A549 (cell line): ENCODE data around the gene RIOK2. TPM values are rescaled to one million over a fixed set of nuclear protein-coding genes. Genes with fewer than 3 reads are reported as not detected.

Source experiments
- ATAC-seq, 2 experiments: fragments of 200-7000 bp in 1 of 2; fragments of >200 bp in 1 of 2; cut with Nextera tagmentation in 1 of 2; cut with Tn5 transposase in 1 of 2; 3 replicates each; pipeline versions ENCODE4 v1.8.0 to v1.9.1; 2018 to 2020; ENCODE audit warnings: mild to moderate bottlenecking in 1 of 2, moderate library complexity in 1 of 2
- CTCF ChIA-PET: fragments of 300-600 bp; sonication (Branson Sonifier 250); formaldehyde crosslinking; extraction: SDS; loops from one replicate; lab custom pipeline; 2021; ENCODE audit warnings: antibody characterized with exemption, inconsistent platforms; lab: Yijun Ruan, JAX
- POLR2A ChIA-PET: fragments of 350-600 bp; formaldehyde crosslinking; extraction: SDS; loops from one replicate; lab custom pipeline; 2021; ENCODE audit warnings: antibody characterized with exemption, inconsistent platforms; lab: Yijun Ruan, JAX
- DNase-seq, 2 experiments: peaks; one replicate each; pipeline versions ENCODE4 v3.0.0 to v3.0.0-alpha.2; 2011 to 2016; ENCODE audit warnings: low read depth in 1 of 2, low spot score in 1 of 2
- FAIRE-seq: peaks from 2 replicates; lab custom pipeline; 2011; peaks lifted over from hg19 to GRCh38; lab: Jason Lieb, UNC
- H3K27ac ChIP-seq, 2 experiments: fragments of >200 bp; sonication (Bioruptor Twin); formaldehyde crosslinking; 3 replicates each; pipeline ENCODE4 v1.5.1; 2016 to 2017
- H3K4me1 ChIP-seq: fragments of >200 bp; sonication (Bioruptor Twin); formaldehyde crosslinking; 3 replicates; pipeline ENCODE4 v1.6.1; 2016
- H3K4me2 ChIP-seq: fragments of >200 bp; sonication (Bioruptor Twin); formaldehyde crosslinking; 3 replicates; pipeline ENCODE4 v1.6.1; 2016
- H3K4me3 ChIP-seq: fragments of >200 bp; sonication (Bioruptor Twin); formaldehyde crosslinking; 3 replicates; pipeline ENCODE4 v1.5.1; 2016
- H3K9me3 ChIP-seq: fragments of >200 bp; sonication (Bioruptor Twin); formaldehyde crosslinking; 3 replicates; pipeline ENCODE4 v1.6.1; 2016
- ATOH8 ChIP-seq: fragments of 250-450 bp; sonication (Bioruptor Pico); IDR thresholded peaks from 2 replicates; pipeline ENCODE4 v1.5.0; 2020; ENCODE audit warnings: low read depth, mild to moderate bottlenecking, moderate library complexity
- BCL3 ChIP-seq: fragments of >200 bp; sonication (Bioruptor Twin); formaldehyde crosslinking; IDR thresholded peaks from 3 replicates; pipeline ENCODE4 v1.6.1; 2016
- CHD2 ChIP-seq: fragments of 150-350 bp; IDR thresholded peaks from 2 replicates; pipeline ENCODE4 v1.6.1; 2014; ENCODE audit warnings: low read length; ENCODE audit not compliant: partially characterized antibody
- CHD4 ChIP-seq: fragments of 200-600 bp; sonication (generic); IDR thresholded peaks from 2 replicates; pipeline ENCODE4 v1.6.1; 2016; ENCODE audit warnings: antibody characterized with exemption, mild to moderate bottlenecking, borderline replicate concordance
- FOSB ChIP-seq: fragments of 250-450 bp; sonication (Bioruptor Pico); IDR thresholded peaks from 2 replicates; pipeline ENCODE4 v1.5.0; 2020; ENCODE audit warnings: mild to moderate bottlenecking, moderate library complexity
- FOSL2 ChIP-seq, 2 experiments: fragments of 450-650 bp in 1 of 2; fragments of >200 bp in 1 of 2; sonication (Bioruptor Twin) in 1 of 2; formaldehyde crosslinking; IDR thresholded peaks; 2 replicates each; pipeline versions ENCODE4 v1.5.0 to v1.6.1; 2016 to 2020; ENCODE audit warnings: mild to moderate bottlenecking in 1 of 2, moderate library complexity in 1 of 2
- HES2 ChIP-seq: fragments of >200 bp; sonication (Bioruptor Twin); formaldehyde crosslinking; IDR thresholded peaks from 2 replicates; pipeline ENCODE4 v1.6.1; 2016
- HOXB13 ChIP-seq: fragments of 250-450 bp; sonication (Bioruptor Pico); IDR thresholded peaks from 2 replicates; pipeline ENCODE4 v1.5.0; 2020; ENCODE audit warnings: low read depth, mild to moderate bottlenecking, moderate library complexity
- JUN ChIP-seq, 2 experiments: fragments of >200 bp; sonication (Bioruptor Twin); formaldehyde crosslinking; IDR thresholded peaks; 2 replicates in 1 of 2; 3 replicates in 1 of 2; pipeline ENCODE4 v1.6.1; 2016 to 2017
- KDM1A ChIP-seq: fragments of 200-600 bp; sonication (generic); IDR thresholded peaks from 2 replicates; pipeline ENCODE4 v1.6.1; 2016; ENCODE audit warnings: low read depth, mild to moderate bottlenecking
- MAFK ChIP-seq: fragments of 450-650 bp; IDR thresholded peaks from 2 replicates; pipeline ENCODE4 v1.6.1; 2014; ENCODE audit not compliant: partially characterized antibody
- NFE2L2 ChIP-seq: fragments of 150-350 bp; conservative IDR thresholded peaks from 2 replicates; pipeline ENCODE4 v1.6.1; 2014; ENCODE audit warnings: low read length
- PHF8 ChIP-seq: fragments of 200-600 bp; sonication (generic); IDR thresholded peaks from 2 replicates; pipeline ENCODE4 v1.6.1; 2016; ENCODE audit warnings: low read depth, mild to moderate bottlenecking, antibody characterized with exemption, moderate library complexity, borderline replicate concordance
- RCOR1 ChIP-seq: fragments of 150-350 bp; IDR thresholded peaks from 2 replicates; pipeline ENCODE4 v1.6.1; 2014; ENCODE audit warnings: antibody characterized with exemption, low read length, low read depth
- REST ChIP-seq: fragments of 200-600 bp; sonication (generic); IDR thresholded peaks from 2 replicates; pipeline ENCODE4 v1.6.1; 2016; ENCODE audit warnings: antibody characterized with exemption, mild to moderate bottlenecking, moderate library complexity
- RNF2 ChIP-seq: fragments of 200-600 bp; sonication (generic); IDR thresholded peaks from 2 replicates; pipeline ENCODE4 v1.6.1; 2016; ENCODE audit warnings: low read depth, mild to moderate bottlenecking, antibody characterized with exemption, moderate library complexity, borderline replicate concordance
- TP53 ChIP-seq: fragments of 250-450 bp; sonication (Bioruptor Pico); IDR thresholded peaks from 2 replicates; pipeline ENCODE4 v1.5.0; 2021; ENCODE audit warnings: mild to moderate bottlenecking, moderate library complexity
- ZNF302 ChIP-seq: fragments of 250-450 bp; sonication (Bioruptor Pico); IDR thresholded peaks from 2 replicates; pipeline ENCODE4 v1.9.0; 2021; ENCODE audit warnings: inconsistent platforms, mild to moderate bottlenecking, moderate library complexity
- ZSCAN20 ChIP-seq: fragments of 250-450 bp; sonication (Bioruptor Pico); IDR thresholded peaks from 2 replicates; pipeline ENCODE4 v1.8.0; 2022; ENCODE audit warnings: mild to moderate bottlenecking, moderate library complexity
- WGBS: methylation state at CpG from one replicate; pipeline ENCODE4 v1.1.6; 2017; ENCODE audit errors: missing lambda C conversion rate; 5-methylcytosine and 5-hydroxymethylcytosine counted together
- polyA plus RNA-seq, 4 experiments: library from polyadenylated mRNA; depleted of rRNA in 3 of 4; stranded (reverse); fragments of >200 nt; fragmentation: RNase III in 1 of 4; extraction: RNeasy Plus Mini Kit Qiagen cat#74134 plus additional on column Dnase treatment in 1 of 4; gene quantifications; 2 replicates in 3 of 4; 3 replicates in 1 of 4; pipeline ENCODE4 v1.2.3, GENCODE V29; 2011 to 2017

RIOK2 gene
- polyA plus RNA-seq, 2 of the 4 experiments (the other 2 are of a cell fraction) = 14.7 to 32.0 TPM

- Histone ChIP-seq H3K9me3 (no peaks in the 10 kb centered on the region), H3K4me1 (no peaks in the 10 kb centered on the region), H3K4me3 (no peak overlapping the region), H3K4me2 (no peak overlapping the region), H3K27ac (no peak overlapping the region)
- DNase-seq (no peak), ATAC-seq (no peak)
- POLR2A ChIA-PET = no interaction called here
- WGBS = 6% methylated on average over 2 of the region's 2 CpGs
- no peak for TF ChIP-seq BCL3
- TF ChIP-seq RNF2 = no peak
- TF ChIP-seq NFE2L2 = no peak
- no peak for TF ChIP-seq JUN (IDR thresholded peaks at IDR 0.05)
- TF ChIP-seq FOSL2 (IDR thresholded peaks at IDR 0.05) = no peak
- no peak for TF ChIP-seq FOSL2 (CRISPR knock-in tag; IDR thresholded peaks at IDR 0.05)
- no peak for TF ChIP-seq ZNF302 (CRISPR knock-in tag)
- TF ChIP-seq PHF8 = no peak
- no peak for TF ChIP-seq HOXB13 (CRISPR knock-in tag)
- no peak for TF ChIP-seq HES2
- TF ChIP-seq KDM1A = no peak
- TF ChIP-seq ATOH8 (CRISPR knock-in tag) = no peak
- TF ChIP-seq CHD4 = no peak
- no peak for TF ChIP-seq CHD2
- no peak for TF ChIP-seq RCOR1
- no peak for TF ChIP-seq ZSCAN20
- TF ChIP-seq, all 56 proteins: peak for 0
- no peak for FAIRE-seq
- CTCF ChIA-PET = interaction anchor here (1.5 kb wide), 1 partner anchor 36 kb away, joined by 4 read pairs; no protein-coding TSS in a partner anchor
Measured at GRCh38 chr5:97194366-97194765, 11.3 kb upstream of the RIOK2 start.

GRCh38 chr5:97193355-97193688 is 10.3 kb upstream of the RIOK2 start:
- no peak for ATAC-seq
- DNase-seq = no peak
- 36% methylated on average over 4 of the region's 4 CpGs for WGBS
- 0 out of 3 replicates have a peak overlapping the region, but pooled peaks have one; percentile 13 for H3K4me2 ChIP-seq
- CTCF ChIA-PET = interaction anchor here (1.5 kb wide), 1 partner anchor 37 kb away, joined by 4 read pairs; no protein-coding TSS in a partner anchor
- no peaks in the 10 kb centered on the region for H3K4me1 ChIP-seq
- no peaks in the 10 kb centered on the region for H3K9me3 ChIP-seq
- POLR2A ChIA-PET = interaction anchor here (0.6 kb wide), 1 partner anchor 10 kb away, joined by 3 read pairs; the partner anchor contains the start of gene RIOK2
- no peak for FAIRE-seq
- H3K4me3 ChIP-seq = no peak overlapping the region
- TF ChIP-seq FOSB (CRISPR knock-in tag) (no peak), REST (no peak), TP53 (CRISPR knock-in tag) (no peak), MAFK (no peak)
- TF ChIP-seq, all 56 proteins: peak for 0
- no peak overlapping the region for H3K27ac ChIP-seq
